CD4-positive, CD25-positive, alpha-beta regulatory T cell (primary cell): ENCODE measurements around the gene HIRA. TPM values are rescaled to one million over a fixed set of nuclear protein-coding genes. Genes with fewer than 3 reads are reported as not detected.
"Not testable (repeated sequence)": the region's sequence is repeated elsewhere in the genome, so short reads cannot be mapped to it uniquely, and the experiment has no call there.

ENCODE experiments used
- ATAC-seq, 2 donors: fragments of 150-1000 bp; cut with Tn5 transposase; one replicate each; pipeline ENCODE4 v1.10.0; 2021; ENCODE audit warnings: low read depth in 2 of 2, moderate number of reproducible peaks in 2 of 2, moderate library complexity in 1 of 2
- DNase-seq, 3 donors: peaks; one replicate each; pipeline versions ENCODE4 v3.0.0 to v3.0.0-alpha.2; 2012 to 2022; ENCODE audit warnings: mixed read lengths in 1 of 3
- H3K27ac ChIP-seq: one replicate; pipeline ENCODE4 v1.7.0; 2013; ENCODE audit warnings: mild to moderate bottlenecking, low read length; ENCODE audit not compliant: insufficient read depth, poor library complexity, severe bottlenecking
- H3K27me3 ChIP-seq: one replicate; pipeline ENCODE4 v1.7.0; 2013; ENCODE audit warnings: low read length; ENCODE audit not compliant: control insufficient read depth, insufficient read depth
- H3K36me3 ChIP-seq: one replicate; pipeline ENCODE4 v1.7.0; 2013; ENCODE audit warnings: mild to moderate bottlenecking, low read length, moderate library complexity; ENCODE audit not compliant: control insufficient read depth, insufficient read depth
- H3K4me1 ChIP-seq: 2 replicates; pipeline ENCODE4 v1.7.0; 2013; ENCODE audit warnings: mild to moderate bottlenecking, low read length; ENCODE audit not compliant: insufficient read depth, control insufficient read depth, poor library complexity, severe bottlenecking
- H3K4me3 ChIP-seq: one replicate; pipeline ENCODE4 v1.7.0; 2013; ENCODE audit warnings: low read depth, mild to moderate bottlenecking, low read length, moderate library complexity
- H3K9me3 ChIP-seq, 2 experiments: 1 replicate in 1 of 2; 2 replicates in 1 of 2; pipeline ENCODE4 v1.7.0; 2013; ENCODE audit warnings: low read length in 2 of 2, mild to moderate bottlenecking in 1 of 2, moderate library complexity in 1 of 2; ENCODE audit not compliant: control insufficient read depth in 2 of 2
- H3K27ac Mint-ChIP-seq, 3 donors: one replicate each; pipeline ENCODE4 v1.8.0; 2020 to 2022; ENCODE audit warnings: mild to moderate bottlenecking in 3 of 3, mixed read lengths in 3 of 3, moderate library complexity in 2 of 3
- H3K27me3 Mint-ChIP-seq: one replicate; pipeline ENCODE4 v1.8.0; 2022; ENCODE audit warnings: mild to moderate bottlenecking, mixed read lengths
- H3K36me3 Mint-ChIP-seq: one replicate; pipeline ENCODE4 v1.8.0; 2020; ENCODE audit warnings: mixed read lengths
- H3K4me1 Mint-ChIP-seq, 4 donors: one replicate each; pipeline ENCODE4 v1.8.0; 2020 to 2022; ENCODE audit warnings: mixed read lengths in 4 of 4, mild to moderate bottlenecking in 1 of 4
- H3K4me3 Mint-ChIP-seq, 4 donors: one replicate each; pipeline ENCODE4 v1.8.0; 2020 to 2022; ENCODE audit warnings: mild to moderate bottlenecking in 4 of 4, mixed read lengths in 4 of 4, moderate library complexity in 3 of 4
- H3K9me3 Mint-ChIP-seq, 7 donors: one replicate each; pipeline ENCODE4 v1.8.0; 2020 to 2022; ENCODE audit warnings: mixed read lengths in 7 of 7, mild to moderate bottlenecking in 3 of 7, moderate library complexity in 2 of 7
- polyA plus RNA-seq, 4 donors: library from polyadenylated mRNA; unstranded; fragments of 300-500 nt; fragmentation: Illumina TruSeq; gene quantifications; one replicate each; pipeline ENCODE4 v1.2.3, GENCODE V29; 2021
- total RNA-seq: library from RNA; stranded (reverse); gene quantifications from one replicate; pipeline ENCODE4 v1.2.3, GENCODE V29; 2022

Gene HIRA
- total and polyA plus RNA-seq, 5 donors from 2014 or later = 1.4 to 30.2 (median 3.0) TPM

- H3K27ac ChIP-seq, H3K27ac Mint-ChIP-seq, H3K4me1 ChIP-seq, ATAC-seq, H3K9me3 ChIP-seq, H3K4me3 ChIP-seq, DNase-seq, H3K9me3 Mint-ChIP-seq, H3K27me3 ChIP-seq, H3K27me3 Mint-ChIP-seq, H3K4me3 Mint-ChIP-seq: not testable (repeated sequence)
- H3K4me1 Mint-ChIP-seq = peaks cover 0 to 25% (median 20%) of the 10 kb centered on the region in 4 donors
- H3K36me3 ChIP-seq = peaks cover 11% of the 10 kb centered on the region
- H3K36me3 Mint-ChIP-seq = peaks cover 11% of the 10 kb centered on the region
Observed at GRCh38 chr22:19436444-19437161, 5.1 kb upstream of the HIRA start.

GRCh38 chr22:19434829-19435580, 3.5 kb upstream of the HIRA start:
- Histone ChIP-seq H3K27me3 (no peaks in the 10 kb centered on the region), H3K36me3 (peaks cover 11% of the 10 kb centered on the region), H3K9me3 (no peaks in the 10 kb centered on the region), H3K4me1 (peaks cover 11% of the 10 kb centered on the region), H3K4me3 (no peak overlapping the region), H3K27ac (no peak overlapping the region)
- Mint-ChIP-seq H3K9me3 (peaks cover 0 to 2% (median 0%) of the 10 kb centered on the region in 7 donors), H3K36me3 (peaks cover 8% of the 10 kb centered on the region), H3K4me1 (peaks cover under 1 to 27% (median 26%) of the 10 kb centered on the region in 4 donors), H3K27ac (peak overlapping the region in 1 of 3 donors; percentile 52), H3K4me3 (peak overlapping the region; percentile 60 to 99 (median 70)), H3K27me3 (no peaks in the 10 kb centered on the region)
- ATAC-seq (no peak), DNase-seq (no peak)

GRCh38 chr22:19434401-19434800, 2.9 kb upstream of the HIRA start:
- peaks cover 8% of the 10 kb centered on the region for H3K36me3 Mint-ChIP-seq

GRCh38 chr22:19432133-19432851, 759 bp upstream of the HIRA start, which contains the start of gene MRPL40:
MRPL40 (plus strand) TSS chr22:19432545; CDS start chr22:19432555, 10 bp downstream.
- H3K27ac ChIP-seq = peak within 1 kb of the TSS; percentile 89
- Mint-ChIP-seq H3K27ac (peak within 1 kb of the TSS; percentile 82 to 94 (median 94)), H3K36me3 (peaks cover 5% of the 10 kb centered on the region), H3K9me3 (peaks cover 0 to 2% (median 0%) of the 10 kb centered on the region in 7 donors), H3K4me1 (peaks cover 9 to 51% (median 41%) of the 10 kb centered on the region in 4 donors), H3K4me3 (peak within 1 kb of the TSS; percentile 92 to 99 (median 98)), H3K27me3 (no peaks in the 10 kb centered on the region)
- DNase-seq (peak; percentile 78 to 95 (median 84)), ATAC-seq (peak; percentile 87 to 90)
- H3K4me1 ChIP-seq = peaks cover 23% of the 10 kb centered on the region
- peaks cover 6% of the 10 kb centered on the region for H3K36me3 ChIP-seq
- peak within 1 kb of the TSS; percentile 77 for H3K4me3 ChIP-seq
- H3K9me3 ChIP-seq = no peaks in the 10 kb centered on the region
- no peaks in the 10 kb centered on the region for H3K27me3 ChIP-seq

More at GRCh38 chr22:19434401-19434800, 2.9 kb upstream of the HIRA start:
- Histone ChIP-seq H3K4me3 (no peak overlapping the region), H3K27me3 (no peaks in the 10 kb centered on the region), H3K4me1 (peaks cover 17% of the 10 kb centered on the region), H3K27ac (no peak overlapping the region), H3K36me3 (peaks cover 11% of the 10 kb centered on the region), H3K9me3 (no peaks in the 10 kb centered on the region)
- no peak for ATAC-seq
- Mint-ChIP-seq H3K27ac (peak overlapping the region in 2 of 3 donors; percentile 52 to 67), H3K27me3 (no peaks in the 10 kb centered on the region), H3K4me3 (peak overlapping the region; percentile 62 to 99 (median 87)), H3K4me1 (peaks cover 6 to 33% (median 32%) of the 10 kb centered on the region in 4 donors), H3K9me3 (peaks cover 0 to 2% (median 0%) of the 10 kb centered on the region in 7 donors)
- DNase-seq = no peak

- Mint-ChIP-seq H3K36me3 (no peaks in the 10 kb centered on the region), H3K27me3 (no peaks in the 10 kb centered on the region), H3K4me3 (peak overlapping the region; percentile 89 to 97 (median 92)), H3K9me3 (peaks cover 0 to 2% (median 0%) of the 10 kb centered on the region in 7 donors), H3K4me1 (peaks cover 20 to 61% (median 54%) of the 10 kb centered on the region in 4 donors), H3K27ac (peak overlapping the region; percentile 89 to 93 (median 91))
- H3K4me3 ChIP-seq = peak overlapping the region; percentile 87
- H3K27me3 ChIP-seq = no peaks in the 10 kb centered on the region
- no peaks in the 10 kb centered on the region for H3K9me3 ChIP-seq
- ATAC-seq = no peak
- peaks cover 23% of the 10 kb centered on the region for H3K4me1 ChIP-seq
- peak in 2 of 3 donors; percentile 10 to 34 for DNase-seq
- peaks cover 6% of the 10 kb centered on the region for H3K36me3 ChIP-seq
- peak overlapping the region; percentile 65 for H3K27ac ChIP-seq
Observed at GRCh38 chr22:19430890-19431541, 517 bp downstream of the HIRA start.

GRCh38 chr22:19429950-19430889, 1.3 kb downstream of the HIRA start:
- peak overlapping the region; percentile 89 to 93 (median 91) for H3K27ac Mint-ChIP-seq

More at GRCh38 chr22:19429950-19430889, 1.3 kb downstream of the HIRA start:
- Mint-ChIP-seq H3K4me3 (peak overlapping the region; percentile 89 to 97 (median 92)), H3K4me1 (peaks cover 20 to 66% (median 54%) of the 10 kb centered on the region in 4 donors), H3K27me3 (no peaks in the 10 kb centered on the region), H3K9me3 (peaks cover 0 to 2% (median 0%) of the 10 kb centered on the region in 7 donors), H3K36me3 (no peaks in the 10 kb centered on the region)
- Histone ChIP-seq H3K9me3 (no peaks in the 10 kb centered on the region), H3K27me3 (no peaks in the 10 kb centered on the region), H3K36me3 (peaks cover 2% of the 10 kb centered on the region), H3K4me1 (peaks cover 23% of the 10 kb centered on the region), H3K4me3 (peak overlapping the region; percentile 87), H3K27ac (peak overlapping the region; percentile 65)
- DNase-seq (peak; percentile 16 to 74 (median 39)), ATAC-seq (no peak)
